Bronchial epithelial cell (primary cell): Measurements from ENCODE around the gene PRR27. TPM values are rescaled to one million over a fixed set of nuclear protein-coding genes. Genes with fewer than 3 reads are reported as not detected.
"Not testable (repeated sequence)": the region's sequence is repeated elsewhere in the genome, so short reads cannot be mapped to it uniquely, and the experiment has no call there.

ENCODE experiments used
- DNase-seq: peaks from one replicate; pipeline ENCODE4 v3.0.0-alpha.2; 2010; ENCODE audit warnings: low read depth
- FAIRE-seq: peaks from 2 replicates; lab custom pipeline; 2011; peaks lifted over from hg19 to GRCh38; lab: Jason Lieb, UNC
- H3K27me3 ChIP-seq: 2 replicates; pipeline ENCODE4 v1.5.1; 2011; ENCODE audit warnings: low read length; ENCODE audit not compliant: control insufficient read depth, insufficient read depth
- H3K36me3 ChIP-seq: 2 replicates; pipeline ENCODE4 v1.5.1; 2011; ENCODE audit warnings: low read length; ENCODE audit not compliant: control insufficient read depth, insufficient read depth
- H3K4me3 ChIP-seq: 2 replicates; pipeline ENCODE4 v1.5.1; 2011; ENCODE audit warnings: mild to moderate bottlenecking, low read depth, low read length, control low read depth
- CTCF ChIP-seq: IDR thresholded peaks from 2 replicates; pipeline ENCODE4 v1.5.1; 2011; ENCODE audit warnings: mild to moderate bottlenecking, moderate library complexity, low read length, control low read depth, inconsistent platforms; ENCODE audit not compliant: insufficient read depth, severe bottlenecking
- total RNA-seq: library from RNA; depleted of rRNA; stranded (reverse); fragments of >200 nt; gene quantifications from 2 replicates; pipeline ENCODE4 v1.2.1, GENCODE V29; 2014

PRR27 gene
- total RNA-seq, 1 donor from 2014 or later = not detected

- TF ChIP-seq CTCF = no peak
- no peaks in the 10 kb centered on the region for H3K36me3 ChIP-seq
- FAIRE-seq (no peak), DNase-seq (peak; percentile 58)
- H3K4me3 ChIP-seq = no peak overlapping the region
- no peaks in the 10 kb centered on the region for H3K27me3 ChIP-seq
Measured at GRCh38 chr4:70196857-70197256, 42.8 kb downstream of the PRR27 start.

GRCh38 chr4:70197842-70198241, 43.8 kb downstream of the PRR27 start:
- FAIRE-seq (no peak), DNase-seq (no peak)
- no peak overlapping the region for H3K4me3 ChIP-seq
- H3K36me3 ChIP-seq = no peaks in the 10 kb centered on the region
- no peaks in the 10 kb centered on the region for H3K27me3 ChIP-seq
- no peak for TF ChIP-seq CTCF

GRCh38 chr4:70203601-70204000, 49.6 kb downstream of the PRR27 start:
- TF ChIP-seq CTCF = no peak
- DNase-seq = no peak
- Histone ChIP-seq H3K36me3 (no peaks in the 10 kb centered on the region), H3K27me3 (no peaks in the 10 kb centered on the region), H3K4me3 (no peak overlapping the region)
- no peak for FAIRE-seq

- FAIRE-seq, DNase-seq, H3K36me3 ChIP-seq, H3K4me3 ChIP-seq, H3K27me3 ChIP-seq: not testable (repeated sequence)
Measured at GRCh38 chr4:70212752-70213151, 58.7 kb downstream of the PRR27 start.

Other genes starting within 250 kb of the PRR27 start
- gene CSN1S1, start 223.2 kb upstream of the PRR27 start, total RNA-seq = not detected in 2 replicates
- gene CSN2, start 188.5 kb upstream of the PRR27 start, total RNA-seq = not detected in 2 replicates
- not detected in 2 replicates for gene STATH, start 158.3 kb upstream of the PRR27 start, total RNA-seq
- not detected in 2 replicates for gene HTN3, start 125.8 kb upstream of the PRR27 start, total RNA-seq
- not detected in 2 replicates for gene HTN1, start 103.8 kb upstream of the PRR27 start, total RNA-seq
- gene ODAM, start 41.5 kb downstream of the PRR27 start, total RNA-seq = not detected in 2 replicates
- gene FDCSP, start 71.9 kb downstream of the PRR27 start, total RNA-seq = not detected in 2 replicates
- not detected in 2 replicates for gene CSN3, start 88.4 kb downstream of the PRR27 start, total RNA-seq
- gene CABS1, start 180.7 kb downstream of the PRR27 start, total RNA-seq = not detected in 2 replicates
- not detected in 2 replicates for gene SMR3A, start 206.5 kb downstream of the PRR27 start, total RNA-seq
- not detected in 2 replicates for gene SMR3B, start 228.9 kb downstream of the PRR27 start, total RNA-seq
- not detected in 2 replicates for gene OPRPN, start 243.7 kb downstream of the PRR27 start, total RNA-seq